PC-3 (cell line): Measurements from ENCODE around the gene VPS35.

ENCODE experiments used
- EZH2 ChIP-seq: fragments of 300-600 bp; sonication (generic); IDR thresholded peaks from one replicate; pipeline ENCODE4 v1.6.1; 2017; ENCODE audit warnings: antibody characterized with exemption, mild to moderate bottlenecking, low read length; ENCODE audit not compliant: unreplicated experiment
- EZH2phosphoT487 ChIP-seq: fragments of 300-600 bp; sonication (generic); IDR thresholded peaks from 2 replicates; pipeline ENCODE4 v1.6.1; 2018; ENCODE audit warnings: mild to moderate bottlenecking, antibody characterized with exemption, low read length, borderline replicate concordance
- TF ChIP-seq, protein P1 (sequence below): fragments of 300-600 bp; sonication (generic); conservative IDR thresholded peaks from 2 replicates; pipeline ENCODE4 v1.5.1; 2017; ENCODE audit warnings: antibody characterized with exemption, low read depth, mild to moderate bottlenecking, low read length

DNA sequence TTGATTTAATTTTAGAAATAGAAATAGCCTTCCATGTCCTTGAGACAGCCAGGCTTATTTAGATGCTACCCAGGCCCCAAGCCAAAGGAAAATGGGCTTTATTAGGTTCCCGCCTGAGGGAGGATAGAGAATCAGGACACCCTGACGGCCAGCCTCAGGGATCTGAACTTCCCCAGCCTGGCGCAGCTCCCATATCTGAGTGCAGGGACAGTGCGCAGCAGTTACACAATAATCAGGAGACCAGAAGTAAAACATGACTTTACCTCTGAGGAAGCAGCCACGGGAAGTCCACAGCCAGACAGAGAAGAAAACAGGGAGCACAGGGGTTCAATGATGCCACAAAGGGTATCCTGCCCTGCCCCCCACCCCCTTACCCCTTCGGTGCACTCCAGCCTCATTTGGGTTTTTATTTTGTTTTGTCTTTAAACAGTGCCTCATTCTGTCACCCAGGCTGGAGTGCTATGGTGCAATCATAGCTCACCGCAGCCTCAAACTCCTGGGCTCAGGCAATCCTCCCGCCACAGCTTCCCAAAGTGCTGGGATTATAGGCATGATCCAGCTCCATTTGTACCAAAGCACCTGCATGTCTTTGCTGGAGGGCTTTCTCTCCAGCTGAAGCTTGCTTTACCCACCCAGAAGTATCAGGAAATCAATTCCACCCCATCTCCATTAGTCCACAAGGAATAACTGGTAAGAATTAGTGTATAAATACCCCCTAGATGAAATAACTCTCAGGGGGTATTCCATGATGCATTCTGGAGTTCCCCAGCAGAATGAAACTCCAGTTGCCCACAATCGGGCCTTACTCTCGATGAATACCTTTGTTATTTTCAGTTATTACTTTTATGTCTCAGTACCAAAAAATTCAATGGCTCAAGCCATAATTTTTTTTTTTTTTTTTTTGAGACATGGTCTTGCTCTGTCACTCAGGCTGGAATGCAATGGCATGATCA, 22.4 kb upstream of the VPS35 start:
- TF ChIP-seq, protein P1, sequence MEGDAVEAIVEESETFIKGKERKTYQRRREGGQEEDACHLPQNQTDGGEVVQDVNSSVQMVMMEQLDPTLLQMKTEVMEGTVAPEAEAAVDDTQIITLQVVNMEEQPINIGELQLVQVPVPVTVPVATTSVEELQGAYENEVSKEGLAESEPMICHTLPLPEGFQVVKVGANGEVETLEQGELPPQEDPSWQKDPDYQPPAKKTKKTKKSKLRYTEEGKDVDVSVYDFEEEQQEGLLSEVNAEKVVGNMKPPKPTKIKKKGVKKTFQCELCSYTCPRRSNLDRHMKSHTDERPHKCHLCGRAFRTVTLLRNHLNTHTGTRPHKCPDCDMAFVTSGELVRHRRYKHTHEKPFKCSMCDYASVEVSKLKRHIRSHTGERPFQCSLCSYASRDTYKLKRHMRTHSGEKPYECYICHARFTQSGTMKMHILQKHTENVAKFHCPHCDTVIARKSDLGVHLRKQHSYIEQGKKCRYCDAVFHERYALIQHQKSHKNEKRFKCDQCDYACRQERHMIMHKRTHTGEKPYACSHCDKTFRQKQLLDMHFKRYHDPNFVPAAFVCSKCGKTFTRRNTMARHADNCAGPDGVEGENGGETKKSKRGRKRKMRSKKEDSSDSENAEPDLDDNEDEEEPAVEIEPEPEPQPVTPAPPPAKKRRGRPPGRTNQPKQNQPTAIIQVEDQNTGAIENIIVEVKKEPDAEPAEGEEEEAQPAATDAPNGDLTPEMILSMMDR: no peak
- TF ChIP-seq EZH2 (no peak), EZH2phosphoT487 (no peak)
